ENCODE data around the gene JMJD6.
A peak's percentile ranks its signal among the peaks of the same experiment; 100 is the strongest.
"Not testable (repeated sequence)": the region's sequence is repeated elsewhere in the genome, so short reads cannot be mapped to it uniquely, and the experiment has no call there.

Gene JMJD6

DNA sequence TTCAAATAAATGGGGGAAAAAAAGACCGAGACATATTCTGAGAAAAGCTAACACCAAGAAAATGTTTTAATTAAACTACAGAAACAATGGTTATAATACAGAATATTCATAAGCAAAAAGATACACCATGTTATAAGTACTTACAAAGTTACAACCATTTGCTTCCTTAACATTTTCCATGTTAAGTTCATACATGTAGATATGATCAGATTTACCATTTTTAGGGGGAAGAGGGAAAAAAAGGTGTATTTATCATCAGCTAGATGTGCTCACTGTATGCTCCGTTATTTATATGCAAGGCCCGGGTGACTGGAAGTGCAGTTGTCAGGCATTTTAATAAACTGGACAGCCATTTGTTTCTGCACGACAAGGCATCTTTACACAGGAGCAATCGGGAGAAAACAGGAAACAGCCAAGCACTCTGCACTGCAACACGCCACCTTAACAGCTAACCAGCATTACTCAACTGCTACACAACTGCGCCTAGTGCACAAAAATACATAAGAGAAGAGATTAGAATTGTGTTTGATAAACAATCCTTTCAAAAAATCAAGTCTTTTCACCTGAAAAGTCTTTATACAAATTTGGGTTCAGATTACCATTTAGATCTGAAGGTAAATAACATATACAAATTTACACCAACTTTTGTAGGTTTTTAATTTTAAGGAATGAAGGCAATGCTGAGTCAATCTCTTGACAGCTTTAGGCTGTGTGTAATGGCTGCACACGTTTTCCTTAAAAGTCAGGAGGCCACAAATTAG, 7.9 kb upstream of the JMJD6 start:
- Histone ChIP-seq H3F3A (ENCODE audit: low read depth) (peaks cover 11% of the 10 kb centered on the region), H3K9me2 (replicated peaks; ENCODE audit: low read depth, low read length) (no peaks in the 10 kb centered on the region), H3K9me3 (ENCODE audit: insufficient read depth, low read depth, low read length) (no peaks in the 10 kb centered on the region), H3K9ac (ENCODE audit: low read depth, low read length, poor library complexity, severe bottlenecking) (peak overlapping the region; percentile 100), H3K4me3 (ENCODE audit: low read length, poor library complexity, severe bottlenecking) (peak overlapping the region; percentile 99), H2AFZ (ENCODE audit: low read length) (no peak overlapping the region), H4K20me1 (ENCODE audit: insufficient read depth, low read length, poor library complexity, severe bottlenecking) (peaks cover 79% of the 10 kb centered on the region), H3K79me2 (ENCODE audit: insufficient read depth, low read length) (peaks cover 89% of the 10 kb centered on the region), H3K27me3 (ENCODE audit: insufficient read depth, low read length, poor library complexity, severe bottlenecking) (peaks cover 19% of the 10 kb centered on the region), H3K36me3 (ENCODE audit: insufficient read depth, low read length) (peaks cover 52% of the 10 kb centered on the region), H3K4me2 (ENCODE audit: low read depth, low read length, poor library complexity, severe bottlenecking) (peak overlapping the region; percentile 93), H3K4me1 (ENCODE audit: insufficient read depth, low read length, poor library complexity, severe bottlenecking) (peaks cover 57% of the 10 kb centered on the region)
- no peak for TF ChIP-seq EZH2phosphoT487 (IDR thresholded peaks at IDR 0.05; ENCODE audit: borderline replicate concordance)
- TF ChIP-seq, protein P1, sequence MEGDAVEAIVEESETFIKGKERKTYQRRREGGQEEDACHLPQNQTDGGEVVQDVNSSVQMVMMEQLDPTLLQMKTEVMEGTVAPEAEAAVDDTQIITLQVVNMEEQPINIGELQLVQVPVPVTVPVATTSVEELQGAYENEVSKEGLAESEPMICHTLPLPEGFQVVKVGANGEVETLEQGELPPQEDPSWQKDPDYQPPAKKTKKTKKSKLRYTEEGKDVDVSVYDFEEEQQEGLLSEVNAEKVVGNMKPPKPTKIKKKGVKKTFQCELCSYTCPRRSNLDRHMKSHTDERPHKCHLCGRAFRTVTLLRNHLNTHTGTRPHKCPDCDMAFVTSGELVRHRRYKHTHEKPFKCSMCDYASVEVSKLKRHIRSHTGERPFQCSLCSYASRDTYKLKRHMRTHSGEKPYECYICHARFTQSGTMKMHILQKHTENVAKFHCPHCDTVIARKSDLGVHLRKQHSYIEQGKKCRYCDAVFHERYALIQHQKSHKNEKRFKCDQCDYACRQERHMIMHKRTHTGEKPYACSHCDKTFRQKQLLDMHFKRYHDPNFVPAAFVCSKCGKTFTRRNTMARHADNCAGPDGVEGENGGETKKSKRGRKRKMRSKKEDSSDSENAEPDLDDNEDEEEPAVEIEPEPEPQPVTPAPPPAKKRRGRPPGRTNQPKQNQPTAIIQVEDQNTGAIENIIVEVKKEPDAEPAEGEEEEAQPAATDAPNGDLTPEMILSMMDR (conservative IDR thresholded peaks at IDR 0.05; ENCODE audit: low read length) = no peak

DNA sequence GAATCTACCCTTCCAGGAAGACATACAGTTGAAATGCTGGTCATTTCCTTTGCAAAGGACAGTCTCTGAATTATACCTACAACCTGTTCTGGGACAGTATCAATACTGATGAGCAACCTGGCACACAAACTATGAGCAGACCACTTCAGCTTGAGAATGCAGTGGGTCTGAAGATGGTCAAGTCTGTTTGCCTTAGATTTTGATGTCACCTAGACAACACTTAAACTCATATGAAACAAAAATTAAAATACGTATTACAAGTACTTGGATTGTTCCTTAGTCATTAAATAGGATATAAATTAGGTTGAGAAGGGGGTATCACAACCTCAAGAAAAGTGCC, 7.2 kb upstream of the JMJD6 start:
- H3K9me2 ChIP-seq (replicated peaks; ENCODE audit: low read depth, low read length) = no peaks in the 10 kb centered on the region
- H3K4me3 ChIP-seq (ENCODE audit: low read length, poor library complexity, severe bottlenecking) = peak overlapping the region; percentile 99
- no peak overlapping the region for H2AFZ ChIP-seq (ENCODE audit: low read length)
- TF ChIP-seq EZH2phosphoT487 (IDR thresholded peaks at IDR 0.05; ENCODE audit: borderline replicate concordance) = no peak
- TF ChIP-seq, protein P1 (conservative IDR thresholded peaks at IDR 0.05; ENCODE audit: low read length) = no peak
- no peaks in the 10 kb centered on the region for H3K9me3 ChIP-seq (ENCODE audit: insufficient read depth, low read depth, low read length)
- H3K9ac ChIP-seq (ENCODE audit: low read depth, low read length, poor library complexity, severe bottlenecking) = peak overlapping the region; percentile 100
- H3K36me3 ChIP-seq (ENCODE audit: insufficient read depth, low read length) = peaks cover 52% of the 10 kb centered on the region
- peaks cover 89% of the 10 kb centered on the region for H3K79me2 ChIP-seq (ENCODE audit: insufficient read depth, low read length)
- H3F3A ChIP-seq (ENCODE audit: low read depth) = peaks cover 11% of the 10 kb centered on the region
- peaks cover 19% of the 10 kb centered on the region for H3K27me3 ChIP-seq (ENCODE audit: insufficient read depth, low read length, poor library complexity, severe bottlenecking)
- peaks cover 52% of the 10 kb centered on the region for H3K4me1 ChIP-seq (ENCODE audit: insufficient read depth, low read length, poor library complexity, severe bottlenecking)
- H3K4me2 ChIP-seq (ENCODE audit: low read depth, low read length, poor library complexity, severe bottlenecking) = peak overlapping the region; percentile 93
- peaks cover 76% of the 10 kb centered on the region for H4K20me1 ChIP-seq (ENCODE audit: insufficient read depth, low read length, poor library complexity, severe bottlenecking)

DNA sequence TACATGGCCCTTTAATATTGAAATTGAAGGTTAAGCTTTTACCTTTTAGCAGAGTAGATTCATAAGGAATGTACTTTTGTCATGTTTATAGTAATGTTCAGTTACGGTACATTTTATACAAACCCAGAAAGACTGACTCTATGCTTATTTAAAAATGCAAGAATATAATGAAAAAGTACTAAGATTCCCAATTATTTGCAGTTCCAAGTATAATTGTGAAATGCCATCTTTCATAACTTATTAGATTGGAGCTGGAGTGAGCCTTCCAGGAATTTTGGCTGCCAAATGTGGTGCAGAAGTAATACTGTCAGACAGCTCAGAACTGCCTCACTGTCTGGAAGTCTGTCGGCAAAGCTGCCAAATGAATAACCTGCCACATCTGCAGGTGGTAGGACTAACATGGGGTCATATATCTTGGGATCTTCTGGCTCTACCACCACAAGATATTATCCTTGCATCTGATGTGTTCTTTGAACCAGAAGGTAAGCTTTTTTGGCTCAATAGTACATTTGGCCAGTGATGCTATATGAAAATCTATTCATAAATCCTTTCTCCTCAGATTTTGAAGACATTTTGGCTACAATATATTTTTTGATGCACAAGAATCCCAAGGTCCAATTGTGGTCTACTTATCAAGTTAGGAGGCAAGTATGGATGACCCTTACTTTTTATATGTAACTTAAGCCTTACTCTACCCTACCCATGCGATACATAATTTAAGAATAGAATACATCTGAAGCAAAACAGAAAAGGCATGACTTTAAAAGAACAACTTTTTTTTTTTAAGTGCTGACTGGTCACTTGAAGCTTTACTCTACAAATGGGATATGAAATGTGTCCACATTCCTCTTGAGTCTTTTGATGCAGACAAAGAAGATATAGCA, 6.6 kb upstream of the JMJD6 start:
- H3K9me2 ChIP-seq (replicated peaks; ENCODE audit: low read depth, low read length) = no peaks in the 10 kb centered on the region
- H3K4me3 ChIP-seq (ENCODE audit: low read length, poor library complexity, severe bottlenecking) = peak overlapping the region; percentile 99
- H3K4me2 ChIP-seq (ENCODE audit: low read depth, low read length, poor library complexity, severe bottlenecking) = peak overlapping the region; percentile 93
- no peaks in the 10 kb centered on the region for H3K9me3 ChIP-seq (ENCODE audit: insufficient read depth, low read depth, low read length)
- TF ChIP-seq EZH2phosphoT487 (IDR thresholded peaks at IDR 0.05; ENCODE audit: borderline replicate concordance) = no peak
- TF ChIP-seq, protein P1 (conservative IDR thresholded peaks at IDR 0.05; ENCODE audit: low read length) = no peak
- peaks cover 72% of the 10 kb centered on the region for H4K20me1 ChIP-seq (ENCODE audit: insufficient read depth, low read length, poor library complexity, severe bottlenecking)
- H3K4me1 ChIP-seq (ENCODE audit: insufficient read depth, low read length, poor library complexity, severe bottlenecking) = peaks cover 49% of the 10 kb centered on the region
- H3K27me3 ChIP-seq (ENCODE audit: insufficient read depth, low read length, poor library complexity, severe bottlenecking) = peaks cover 19% of the 10 kb centered on the region
- peaks cover 11% of the 10 kb centered on the region for H3F3A ChIP-seq (ENCODE audit: low read depth)
- peaks cover 52% of the 10 kb centered on the region for H3K36me3 ChIP-seq (ENCODE audit: insufficient read depth, low read length)
- peak overlapping the region; percentile 100 for H3K9ac ChIP-seq (ENCODE audit: low read depth, low read length, poor library complexity, severe bottlenecking)
- peaks cover 89% of the 10 kb centered on the region for H3K79me2 ChIP-seq (ENCODE audit: insufficient read depth, low read length)
- H2AFZ ChIP-seq (ENCODE audit: low read length) = no peak overlapping the region

DNA sequence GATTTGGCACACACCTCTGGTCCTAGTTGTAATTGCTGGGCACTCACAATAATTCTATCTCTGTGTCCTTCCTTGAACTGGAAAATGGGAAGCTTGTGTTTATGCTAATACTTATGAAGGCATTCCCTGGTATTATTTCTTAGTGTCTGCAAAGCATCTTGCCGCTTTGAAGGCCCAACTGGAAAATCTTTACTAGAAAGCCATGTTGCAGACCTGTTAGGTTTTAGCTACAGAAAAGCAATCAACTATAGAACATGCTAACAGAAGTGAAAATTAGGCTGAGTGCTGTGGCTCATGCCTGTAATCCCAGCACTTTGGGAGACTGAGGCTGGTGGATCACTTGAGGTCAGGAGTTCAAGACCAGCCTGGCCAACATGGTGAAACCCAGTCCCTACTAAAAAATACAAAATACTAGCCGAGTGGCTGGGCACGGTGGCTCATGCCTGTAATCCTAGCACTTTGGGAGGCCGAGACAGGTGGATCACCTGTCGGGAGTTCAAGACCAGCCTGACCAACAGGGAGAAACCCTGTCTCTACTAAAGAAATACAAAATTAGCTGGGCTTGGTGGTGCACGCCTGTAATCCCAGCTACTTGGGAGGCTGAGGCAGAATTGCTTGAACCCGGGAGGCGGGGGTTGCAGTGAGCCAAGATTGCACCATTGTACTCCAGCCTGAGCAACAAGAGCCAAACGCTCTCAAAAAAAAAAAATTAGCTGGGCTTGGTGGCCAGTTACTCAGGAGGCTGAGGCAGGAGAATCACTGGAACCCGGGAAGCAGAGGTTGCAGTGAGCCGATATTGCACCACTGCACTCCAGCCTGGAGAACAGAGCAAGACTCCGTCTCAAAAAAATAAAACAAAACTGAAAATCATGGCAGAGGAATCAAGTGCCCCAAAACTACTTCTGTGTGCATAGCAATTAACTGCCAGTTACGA, 5.7 kb upstream of the JMJD6 start:
- H3K79me2 ChIP-seq (ENCODE audit: insufficient read depth, low read length) = peaks cover 97% of the 10 kb centered on the region
- peak overlapping the region; percentile 99 for H3K4me3 ChIP-seq (ENCODE audit: low read length, poor library complexity, severe bottlenecking)
- peaks cover 19% of the 10 kb centered on the region for H3K27me3 ChIP-seq (ENCODE audit: insufficient read depth, low read length, poor library complexity, severe bottlenecking)
- peaks cover 14% of the 10 kb centered on the region for H3F3A ChIP-seq (ENCODE audit: low read depth)
- H2AFZ ChIP-seq (ENCODE audit: low read length); H3K9me2 ChIP-seq (replicated peaks; ENCODE audit: low read depth, low read length); H3K9me3 ChIP-seq (ENCODE audit: insufficient read depth, low read depth, low read length): not testable (repeated sequence)
- H3K36me3 ChIP-seq (ENCODE audit: insufficient read depth, low read length) = peaks cover 52% of the 10 kb centered on the region
- peaks cover 81% of the 10 kb centered on the region for H4K20me1 ChIP-seq (ENCODE audit: insufficient read depth, low read length, poor library complexity, severe bottlenecking)
- peak overlapping the region; percentile 93 for H3K4me2 ChIP-seq (ENCODE audit: low read depth, low read length, poor library complexity, severe bottlenecking)
- H3K9ac ChIP-seq (ENCODE audit: low read depth, low read length, poor library complexity, severe bottlenecking) = peak overlapping the region; percentile 100
- peaks cover 54% of the 10 kb centered on the region for H3K4me1 ChIP-seq (ENCODE audit: insufficient read depth, low read length, poor library complexity, severe bottlenecking)

Measured in Loucy (cell line).